Activated T-cell treated with anti-CD3 and anti-CD28 coated beads for 1 hour (primary cell): ENCODE measurements around the gene TNS3.

Experiments
- DNase-seq: peaks from one replicate; pipeline ENCODE4 v3.0.0-alpha.2; 2020; ENCODE audit warnings: low read depth

TNS3 gene

GRCh38 chr7:47485640-47486435, 96.1 kb downstream of the TNS3 start:
- DNase-seq, result no peak

DNA sequence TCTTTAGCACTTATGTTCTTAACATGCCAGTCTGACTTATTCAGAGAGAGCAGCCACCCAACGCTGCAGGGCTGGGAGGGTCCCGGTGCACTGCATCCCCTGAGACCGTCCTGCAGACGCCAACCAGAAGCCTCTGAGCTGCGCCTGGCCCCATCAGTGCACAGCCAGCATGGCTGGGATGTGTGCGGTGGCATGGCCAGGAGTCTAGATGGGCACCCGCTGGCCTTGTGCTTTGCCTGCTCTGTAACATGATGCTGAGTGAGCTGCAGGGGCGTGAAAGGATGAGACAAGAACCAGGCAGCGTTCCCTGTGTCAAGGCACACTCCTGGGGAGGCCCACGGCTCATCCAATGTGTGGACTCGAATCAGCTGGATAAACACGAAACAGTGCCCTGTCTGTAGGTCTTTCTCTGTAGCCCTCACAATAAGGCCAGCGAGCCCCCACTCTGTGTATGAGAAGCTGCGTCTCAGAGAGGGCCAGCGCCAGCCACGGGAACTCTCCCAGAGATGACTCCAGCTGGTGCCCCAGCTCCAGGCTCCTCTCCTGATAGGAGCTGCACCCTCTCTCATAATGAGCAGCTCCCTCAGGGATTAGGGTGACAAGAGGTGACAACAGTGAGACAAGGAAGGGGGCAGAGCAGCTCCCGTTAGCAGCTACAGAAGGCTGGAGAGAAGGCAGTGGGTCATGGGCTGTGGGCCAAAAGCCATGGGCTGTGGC, 96.8 kb downstream of the TNS3 start:
- no peak for DNase-seq

GRCh38 chr7:47484457-47484856, 97.5 kb downstream of the TNS3 start:
- no peak for DNase-seq

DNA sequence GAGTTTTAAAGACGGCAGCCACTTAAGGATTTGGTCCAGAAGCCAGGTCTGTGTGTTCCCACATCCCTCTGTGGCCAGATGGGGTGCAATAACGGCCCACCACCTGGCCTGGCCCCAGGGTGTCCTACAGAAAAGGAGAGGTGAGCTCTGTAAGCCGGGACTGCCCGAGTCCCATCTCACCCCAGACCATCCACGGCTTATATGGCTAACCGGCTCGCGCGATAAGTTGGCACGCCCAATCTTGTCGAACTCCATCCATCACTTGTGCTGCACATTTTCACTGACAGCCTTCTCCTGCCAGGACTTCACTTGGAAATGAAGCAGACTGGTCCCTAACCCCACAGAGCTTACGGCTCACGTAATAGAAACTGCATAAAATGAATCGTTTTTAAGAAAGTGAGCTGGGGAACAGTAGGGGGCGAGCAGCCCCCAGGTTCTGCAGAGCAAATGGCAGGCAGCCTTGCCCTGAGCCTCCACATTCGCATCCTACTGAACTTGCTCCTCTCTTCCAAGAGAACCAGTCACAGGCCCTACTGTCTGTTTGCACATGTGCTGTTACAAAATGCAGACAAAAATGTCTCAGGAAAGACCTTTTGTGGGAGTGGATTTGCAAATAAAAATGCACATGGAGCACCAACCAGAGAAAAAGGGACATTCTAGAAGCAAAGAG, 98.2 kb downstream of the TNS3 start:
- no peak for DNase-seq

DNA sequence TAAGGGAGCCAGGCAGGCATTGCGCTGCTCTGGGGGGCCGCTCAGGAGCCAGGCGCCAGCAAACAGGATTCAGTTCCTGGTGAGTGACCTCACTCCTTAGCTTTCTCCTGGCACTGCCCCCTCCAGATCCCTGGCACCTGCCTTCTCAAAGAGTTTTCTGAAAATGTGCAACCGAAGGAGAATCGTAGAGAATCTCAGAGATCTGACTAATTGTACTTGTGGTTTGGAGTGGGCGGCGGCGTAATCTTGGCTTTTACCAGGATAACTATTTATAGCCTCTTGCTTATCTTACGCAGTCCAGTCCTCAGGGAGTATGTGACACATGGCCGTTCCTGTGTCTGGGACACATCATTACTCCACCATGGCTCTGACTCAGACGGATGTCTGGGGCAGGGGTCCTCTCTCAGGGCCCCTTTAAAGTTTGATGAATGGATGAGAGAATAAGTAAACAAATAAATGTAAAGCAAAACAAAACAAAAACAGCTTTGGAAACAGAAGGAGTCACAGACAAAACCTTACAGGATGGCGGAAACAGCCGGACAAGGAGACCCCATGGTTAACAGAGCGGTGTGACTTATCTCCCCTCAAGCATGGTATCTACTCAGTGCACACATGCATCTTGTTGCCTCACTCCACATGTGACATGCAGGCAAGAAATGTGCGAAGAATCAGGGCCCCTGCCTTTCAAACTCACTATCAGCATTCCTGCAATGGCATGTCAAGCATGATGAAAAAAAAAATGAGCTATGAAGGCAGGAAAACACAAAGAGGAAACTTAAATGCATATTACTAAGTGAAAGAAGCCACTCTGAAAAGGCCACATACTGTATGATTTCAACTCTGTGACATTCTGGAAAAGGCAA, 99.7 kb downstream of the TNS3 start:
- DNase-seq, result no peak

GRCh38 chr7:47481541-47482012, 100.3 kb downstream of the TNS3 start:
- no peak for DNase-seq

DNA sequence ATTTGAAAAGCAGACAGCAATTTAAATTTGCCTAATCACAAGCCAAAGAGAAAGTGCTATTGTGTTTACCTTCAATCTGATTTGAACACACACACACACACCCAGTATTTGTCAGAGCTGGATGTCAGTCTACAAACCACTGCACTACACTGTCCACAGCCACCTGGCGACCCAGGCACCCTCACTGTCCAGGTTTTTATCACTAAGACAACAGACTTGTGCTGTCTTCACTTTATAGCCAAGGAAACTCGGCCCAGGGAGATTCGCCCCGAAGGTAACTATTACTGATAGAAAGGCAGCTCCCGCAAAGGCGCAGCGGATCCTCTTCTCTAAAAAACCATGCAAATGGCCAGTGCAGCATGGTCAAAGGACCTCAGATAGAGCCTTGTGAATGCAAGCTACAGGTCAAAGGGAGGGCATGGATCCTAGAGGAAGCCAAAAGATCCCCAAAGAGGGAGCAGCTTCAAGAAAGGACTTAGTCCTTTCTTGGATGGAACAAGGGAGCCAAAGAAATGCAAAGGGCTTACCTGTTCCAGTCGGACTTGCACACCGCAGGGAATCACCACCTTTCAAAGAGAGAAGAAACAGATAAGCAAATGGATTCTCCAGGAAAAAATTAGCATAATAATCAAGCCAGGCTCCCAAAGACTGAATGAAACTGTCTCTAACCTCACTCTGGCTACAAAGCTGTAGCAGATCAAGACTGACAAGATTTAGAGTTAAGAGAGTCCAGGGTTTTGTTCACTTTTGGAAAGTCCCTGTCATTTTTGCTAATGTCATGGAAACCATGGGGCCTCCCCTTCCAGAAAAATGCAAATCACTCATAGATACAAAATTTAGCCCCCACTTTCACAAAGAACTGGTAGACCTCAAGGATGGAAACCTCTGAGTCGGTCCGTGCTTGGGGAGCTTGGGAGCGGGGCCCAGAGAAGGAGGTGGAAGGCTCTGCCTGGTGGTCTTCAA, 101.1 kb downstream of the TNS3 start:
- DNase-seq, result no peak

DNA sequence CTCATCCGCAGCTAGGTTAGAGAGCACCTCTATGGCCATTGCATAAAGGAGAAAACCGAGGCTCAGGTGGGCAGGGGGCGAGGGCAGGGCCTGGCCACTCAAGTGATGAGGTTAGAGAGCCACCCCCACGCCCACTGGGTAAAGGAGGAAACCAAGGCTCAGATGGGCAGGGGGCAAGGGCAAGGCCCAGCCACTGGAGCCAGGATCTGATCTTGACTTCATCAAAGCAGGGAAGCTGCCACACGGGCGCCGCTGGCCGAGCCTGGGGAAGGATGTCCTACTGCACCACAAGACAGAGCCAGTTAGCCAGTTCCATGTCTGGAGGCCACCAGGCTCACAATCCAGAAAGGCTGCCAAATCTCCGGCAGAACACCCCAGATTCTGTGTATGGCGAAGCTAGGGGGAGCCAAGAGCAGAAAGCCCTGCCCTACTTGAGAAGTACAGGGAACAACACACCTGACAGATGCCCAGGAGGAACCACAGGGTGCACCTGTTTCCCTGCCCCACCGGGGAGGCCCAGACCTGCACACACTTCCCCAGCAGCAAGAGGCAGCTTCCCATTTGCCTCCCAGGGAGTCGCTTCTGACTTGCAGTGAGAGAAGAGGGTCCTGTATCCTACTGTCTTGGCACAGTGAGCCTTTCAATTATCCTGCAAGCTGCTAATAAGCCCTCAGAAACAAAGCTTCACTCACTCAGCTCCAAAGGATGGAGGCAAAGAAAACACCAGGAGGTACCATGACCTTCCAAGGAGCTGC, 101.9 kb downstream of the TNS3 start:
- DNase-seq, result no peak

DNA sequence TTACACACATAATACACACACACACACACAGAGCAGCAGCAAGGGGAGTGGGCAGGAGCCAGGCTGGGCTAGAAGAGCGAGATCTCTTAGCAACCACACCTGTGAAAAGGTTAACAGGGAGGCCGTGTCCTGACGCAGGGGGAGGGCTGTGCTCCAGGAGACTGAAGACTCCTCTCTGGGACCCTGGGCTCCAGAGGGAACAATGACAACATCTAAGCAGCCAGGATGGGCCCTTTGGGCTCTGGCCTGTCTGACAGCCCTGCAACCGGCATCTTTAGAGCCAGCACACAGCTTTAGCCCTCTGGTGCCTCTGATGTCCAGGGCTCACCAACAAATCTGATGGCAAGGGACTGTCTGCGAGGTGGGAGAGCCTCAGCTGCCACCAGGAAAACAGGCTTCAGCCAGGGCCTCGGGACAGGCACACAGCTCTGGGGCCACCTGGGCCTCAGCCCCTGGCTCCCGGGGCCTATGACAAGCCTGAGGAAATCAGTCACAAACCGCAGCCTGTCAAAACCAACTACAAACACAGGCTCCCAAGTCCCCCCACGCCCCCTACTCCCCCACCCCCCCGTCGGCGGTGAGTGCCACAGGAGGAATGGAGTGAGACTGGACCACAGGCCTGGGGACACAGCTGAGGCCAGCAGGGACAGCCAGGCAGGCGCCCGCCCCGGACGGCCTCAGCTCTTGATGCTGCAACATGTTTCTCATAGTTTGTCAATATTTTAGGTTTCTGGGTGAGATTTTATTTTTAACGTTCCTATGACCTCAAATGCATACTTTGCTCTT, 102.8 kb downstream of the TNS3 start:
- no peak for DNase-seq

DNA sequence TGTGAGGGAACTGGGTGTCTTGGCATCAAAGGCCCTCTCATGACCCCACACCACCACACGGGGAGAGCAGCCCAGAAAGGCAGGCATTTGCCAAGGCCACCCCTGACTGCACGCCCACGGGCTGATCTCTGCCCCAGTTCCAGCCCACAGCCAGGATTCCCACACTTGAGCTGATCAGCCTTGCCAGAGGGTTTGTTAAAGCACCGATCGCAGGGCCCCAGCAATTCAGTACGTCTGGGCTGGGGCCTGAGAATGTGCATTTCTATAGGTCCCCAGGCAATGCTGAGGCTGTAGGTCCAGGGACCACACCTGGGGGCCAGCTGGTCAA, 103.9 kb downstream of the TNS3 start:
- DNase-seq, result no peak

- no peak for DNase-seq
These were observed 104.5 kb downstream of the TNS3 start for GRCh38 chr7:47477191-47478016.

DNA sequence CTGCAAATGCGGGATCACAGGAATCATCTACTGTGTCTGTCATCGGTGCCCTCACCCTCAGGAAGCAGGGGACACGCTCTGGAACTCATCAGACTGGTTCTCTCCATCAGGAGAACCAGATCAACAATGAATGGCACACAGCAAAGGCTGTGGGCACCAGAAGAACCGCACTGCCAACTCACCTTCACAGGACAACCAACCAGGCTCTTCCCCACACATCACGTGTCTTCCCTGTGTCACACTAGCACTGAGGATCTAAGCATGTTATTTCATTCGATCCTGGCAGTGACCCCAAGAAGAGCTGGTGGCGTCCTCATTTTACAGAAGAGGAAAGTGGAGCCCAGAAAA, 106.1 kb downstream of the TNS3 start:
- DNase-seq, result no peak

DNA sequence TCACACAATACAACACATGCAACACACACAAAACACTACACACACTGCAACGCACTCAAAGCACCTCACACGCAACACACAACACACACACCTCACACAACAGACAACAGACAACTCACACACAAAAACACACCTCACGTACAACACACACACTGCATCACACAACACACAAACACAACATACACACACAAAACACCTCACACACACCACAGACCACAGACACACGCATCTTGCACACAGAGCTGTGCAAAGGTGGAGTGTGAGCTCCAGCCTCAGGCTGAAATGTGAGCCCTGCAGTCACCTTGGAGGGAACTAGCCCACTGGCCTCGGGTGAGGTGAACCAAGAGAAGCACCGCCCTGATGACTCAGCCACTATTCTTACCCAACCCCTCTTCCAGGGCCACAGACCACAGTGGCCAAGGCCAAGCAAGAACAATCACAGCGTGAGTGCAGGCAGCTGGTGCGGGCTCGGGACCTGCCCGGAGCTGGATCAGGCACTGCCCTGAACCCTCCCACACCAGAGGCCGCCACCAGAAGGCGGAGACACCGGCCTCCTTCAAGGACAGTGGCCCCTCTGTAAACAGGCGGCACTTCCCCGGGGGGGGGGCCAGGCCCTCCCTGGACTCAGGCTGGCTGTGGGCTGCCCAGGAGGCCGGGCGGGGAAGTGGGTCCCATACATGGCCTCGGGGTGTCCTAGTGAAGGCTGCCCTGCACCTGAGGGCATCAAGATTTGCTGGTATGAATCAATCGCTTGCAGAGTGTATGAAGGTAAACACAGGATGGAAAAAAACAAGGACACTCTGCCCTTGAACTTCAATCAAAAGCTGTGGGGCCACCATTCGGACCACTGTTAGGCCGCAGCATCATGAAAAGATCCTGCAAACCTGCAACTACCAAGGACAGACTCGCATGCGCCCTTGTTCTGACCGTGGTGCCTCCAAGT, 106.7 kb downstream of the TNS3 start:
- no peak for DNase-seq

DNA sequence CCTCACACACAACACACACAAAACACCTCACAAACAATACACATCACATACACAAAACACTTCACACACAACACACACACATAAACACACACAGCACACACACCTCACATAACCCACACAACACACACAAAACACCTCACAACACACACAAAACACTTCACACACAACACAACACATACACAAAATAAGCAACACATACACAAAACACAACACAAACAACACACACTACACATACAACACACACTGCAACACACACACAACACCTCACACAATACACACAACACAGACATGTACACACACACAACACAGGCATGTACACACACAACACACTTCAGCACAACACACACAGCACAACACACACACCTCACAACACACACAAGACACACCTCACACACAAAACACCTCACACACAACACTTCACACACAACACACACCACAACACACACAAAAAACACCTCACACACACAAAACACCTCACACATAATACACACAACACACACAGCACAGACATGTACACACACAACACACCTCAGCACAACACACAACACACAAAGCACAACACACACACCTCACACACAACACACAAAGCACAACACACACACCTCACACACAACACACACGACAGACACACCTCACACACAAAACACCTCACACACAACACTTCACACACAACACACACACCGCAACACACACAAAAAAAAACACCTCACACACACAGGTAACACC, 107.5 kb downstream of the TNS3 start:
- DNase-seq, result no peak

DNA sequence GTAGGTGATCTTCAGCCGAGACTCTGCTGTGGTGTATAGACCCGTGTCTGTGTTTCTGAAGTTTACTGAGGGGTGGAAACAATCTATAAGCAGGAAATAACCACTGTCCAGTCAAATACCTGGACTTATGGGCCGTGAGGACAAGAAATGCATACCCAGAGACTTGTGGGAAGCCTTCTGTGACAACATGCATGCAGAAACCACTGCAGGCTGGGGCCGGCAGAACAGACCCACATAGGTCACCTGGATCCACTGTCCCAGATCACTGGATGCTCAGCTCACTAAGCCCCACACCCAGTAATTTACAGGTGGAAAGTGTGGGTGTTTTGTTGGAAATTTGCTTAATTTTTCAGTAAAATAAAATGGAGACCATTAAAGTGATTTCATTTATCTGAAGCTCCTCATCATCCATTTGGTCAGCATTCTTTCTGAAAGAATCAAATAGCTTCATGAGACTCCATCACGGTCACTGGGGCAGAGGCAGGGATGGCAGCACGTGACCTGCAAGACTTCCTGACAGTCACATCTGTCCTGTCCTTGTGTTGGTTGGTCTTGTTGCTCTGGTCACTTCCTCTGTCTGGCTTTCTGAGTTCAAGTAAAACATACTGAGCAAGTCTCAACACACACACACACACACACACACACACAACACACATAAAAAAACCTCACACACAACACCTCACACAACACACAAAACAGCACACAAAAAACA, 108.3 kb downstream of the TNS3 start:
- no peak for DNase-seq
